HepG2 (cell line): ENCODE measurements around the gene CD40. TPM values are rescaled to one million over a fixed set of nuclear protein-coding genes. Genes with fewer than 3 reads are reported as not detected.
A peak's percentile ranks its signal among the peaks of the same experiment; 100 is the strongest.

Source experiments
- ETS1 ChIP-seq: sonication (generic); formaldehyde crosslinking; IDR thresholded peaks from 2 replicates; pipeline ENCODE4 v1.4.0; 2020; ENCODE audit warnings: missing genetic modification reagents
- MATR3 ChIP-seq: sonication (generic); formaldehyde crosslinking; IDR thresholded peaks from 2 replicates; pipeline ENCODE4 v1.4.0; 2020; ENCODE audit warnings: missing genetic modification reagents
- MZF1 ChIP-seq: sonication (generic); formaldehyde crosslinking; IDR thresholded peaks from 2 replicates; pipeline ENCODE4 v1.8.1; 2023; ENCODE audit warnings: mild to moderate bottlenecking, missing genetic modification reagents, borderline replicate concordance
- NFAT5 ChIP-seq: sonication (generic); formaldehyde crosslinking; IDR thresholded peaks from 2 replicates; pipeline ENCODE4 v1.4.0; 2020; ENCODE audit warnings: missing genetic modification reagents
- ZBTB37 ChIP-seq: sonication (generic); formaldehyde crosslinking; IDR thresholded peaks from 2 replicates; pipeline ENCODE4 v1.4.0; 2020; ENCODE audit warnings: mild to moderate bottlenecking, missing genetic modification reagents
- ZFX ChIP-seq: sonication (generic); formaldehyde crosslinking; IDR thresholded peaks from 2 replicates; pipeline ENCODE4 v1.4.0; 2020; ENCODE audit warnings: mild to moderate bottlenecking, low read depth, missing genetic modification reagents, moderate library complexity
- polyA plus RNA-seq, 8 experiments: library from polyadenylated mRNA; depleted of rRNA in 3 of 8; stranded (reverse) in 7 of 8; unstranded in 1 of 8; fragments of >200 nt; fragmentation: Illumina TruSeq in 4 of 8; extraction: Trizol in 4 of 8; gene quantifications; 2 replicates each; pipeline versions ENCODE4 v1.2.1 to v1.2.3, GENCODE V29; 2011 to 2016; ENCODE audit warnings: low read depth in 4 of 8, missing spikeins in 1 of 8, mixed read lengths in 1 of 8; ENCODE audit not compliant: insufficient read depth in 1 of 8
- total RNA-seq, 5 experiments: library from RNA; depleted of rRNA; stranded (reverse); fragments of >200 nt; fragmentation: Illumina TruSeq; extraction: Trizol; gene quantifications; 2 replicates each; pipeline ENCODE4 v1.2.3, GENCODE V29; 2016; ENCODE audit warnings: low read depth in 1 of 5

The CD40 gene
- total and polyA plus RNA-seq, 2 of the 13 experiments (the other 11 are each of a cell fraction or from before 2014, with no cell fraction given), result 4.6 to 13.4 TPM

GRCh38 chr20:46118481-46119020, 437 bp downstream of the CD40 start (continued):
- TF ChIP-seq NFAT5 (CRISPR knock-in tag) (no peak), ZBTB37 (no peak), ZFX (peak; percentile 39; the same call in 1 of the 2 replicates), MATR3 (CRISPR knock-in tag) (no peak), ETS1 (CRISPR knock-in tag) (no peak), MZF1 (no peak)
- TF ChIP-seq, all 625 proteins: peak for 7
